C4-2B (cell line): ENCODE results near the gene NEK1.

Experiments used
- H3K27ac ChIP-seq: fragments of 450-650 bp; 2 replicates; pipeline ENCODE4 v1.5.1; 2017
- ZFX ChIP-seq: fragments of 450-650 bp; IDR thresholded peaks from 2 replicates; pipeline ENCODE4 v1.6.1; 2017
- TF ChIP-seq, protein P1 (sequence below): fragments of 450-650 bp; conservative IDR thresholded peaks from 2 replicates; pipeline ENCODE4 v1.5.1; 2017; ENCODE audit warnings: mild to moderate bottlenecking

NEK1 gene

DNA sequence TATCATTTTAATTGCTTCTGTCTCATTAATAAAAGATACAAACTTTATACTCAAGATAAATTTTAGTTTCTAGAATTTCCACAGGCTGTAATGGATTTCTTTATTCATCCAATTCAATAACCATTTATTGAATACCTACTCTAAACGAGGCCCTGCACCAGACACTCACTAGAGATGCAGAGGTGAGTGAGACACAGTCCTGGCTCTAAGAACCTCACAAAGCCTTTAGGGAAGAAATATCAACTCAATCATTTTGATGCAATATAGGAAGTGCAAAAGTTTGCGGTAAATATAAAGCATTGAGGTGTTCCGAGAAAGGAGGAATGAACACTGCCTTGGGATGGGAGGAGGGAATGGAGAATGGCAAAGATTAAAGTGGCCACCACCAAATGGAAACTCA is 260.0 kb downstream of the NEK1 start:
- TF ChIP-seq, protein P1, sequence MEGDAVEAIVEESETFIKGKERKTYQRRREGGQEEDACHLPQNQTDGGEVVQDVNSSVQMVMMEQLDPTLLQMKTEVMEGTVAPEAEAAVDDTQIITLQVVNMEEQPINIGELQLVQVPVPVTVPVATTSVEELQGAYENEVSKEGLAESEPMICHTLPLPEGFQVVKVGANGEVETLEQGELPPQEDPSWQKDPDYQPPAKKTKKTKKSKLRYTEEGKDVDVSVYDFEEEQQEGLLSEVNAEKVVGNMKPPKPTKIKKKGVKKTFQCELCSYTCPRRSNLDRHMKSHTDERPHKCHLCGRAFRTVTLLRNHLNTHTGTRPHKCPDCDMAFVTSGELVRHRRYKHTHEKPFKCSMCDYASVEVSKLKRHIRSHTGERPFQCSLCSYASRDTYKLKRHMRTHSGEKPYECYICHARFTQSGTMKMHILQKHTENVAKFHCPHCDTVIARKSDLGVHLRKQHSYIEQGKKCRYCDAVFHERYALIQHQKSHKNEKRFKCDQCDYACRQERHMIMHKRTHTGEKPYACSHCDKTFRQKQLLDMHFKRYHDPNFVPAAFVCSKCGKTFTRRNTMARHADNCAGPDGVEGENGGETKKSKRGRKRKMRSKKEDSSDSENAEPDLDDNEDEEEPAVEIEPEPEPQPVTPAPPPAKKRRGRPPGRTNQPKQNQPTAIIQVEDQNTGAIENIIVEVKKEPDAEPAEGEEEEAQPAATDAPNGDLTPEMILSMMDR: no peak
- no peak for TF ChIP-seq ZFX
- H3K27ac ChIP-seq: no peak overlapping the region

DNA sequence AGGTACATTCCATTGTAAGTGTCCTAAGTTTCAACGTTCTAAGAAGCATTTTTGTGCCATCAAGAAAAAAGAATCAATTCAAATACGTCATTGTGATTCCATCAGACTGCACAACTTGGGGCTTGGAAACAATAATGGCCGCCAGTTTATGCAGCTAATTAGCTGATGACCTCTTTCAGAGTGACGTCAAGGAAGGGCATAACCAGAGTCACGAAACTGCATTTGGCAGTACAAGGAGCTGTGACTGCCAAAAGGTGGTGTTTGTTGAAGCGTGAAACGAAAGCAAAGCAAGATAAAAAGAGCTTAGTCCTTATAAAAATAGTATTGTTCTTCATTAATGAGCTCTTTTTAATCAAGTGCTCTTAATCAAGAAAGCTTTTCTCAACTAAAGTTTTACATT is 260.5 kb downstream of the NEK1 start:
- TF ChIP-seq ZFX: no peak
- TF ChIP-seq, protein P1: no peak
- H3K27ac ChIP-seq: no peak overlapping the region

DNA sequence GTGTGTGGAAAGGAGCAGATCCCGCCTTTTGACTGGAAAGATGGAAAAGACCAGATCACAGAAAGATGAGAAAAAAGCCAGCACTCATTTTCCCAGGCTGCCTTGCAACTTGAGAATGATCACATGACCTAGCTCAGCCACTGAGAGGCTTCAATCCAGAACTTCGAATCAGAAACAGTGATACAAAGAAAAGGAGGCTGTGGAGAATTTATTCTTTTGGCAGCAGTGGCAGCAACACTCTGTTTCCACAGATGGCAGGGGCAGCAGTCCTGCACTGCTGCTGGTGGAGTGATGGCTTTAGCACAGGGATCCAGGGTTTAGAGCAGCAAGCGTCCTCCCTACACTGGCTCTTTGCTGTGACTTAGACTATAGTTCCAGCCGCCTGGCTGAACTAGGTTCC is 263.8 kb downstream of the NEK1 start:
- H3K27ac ChIP-seq: no peak overlapping the region

DNA sequence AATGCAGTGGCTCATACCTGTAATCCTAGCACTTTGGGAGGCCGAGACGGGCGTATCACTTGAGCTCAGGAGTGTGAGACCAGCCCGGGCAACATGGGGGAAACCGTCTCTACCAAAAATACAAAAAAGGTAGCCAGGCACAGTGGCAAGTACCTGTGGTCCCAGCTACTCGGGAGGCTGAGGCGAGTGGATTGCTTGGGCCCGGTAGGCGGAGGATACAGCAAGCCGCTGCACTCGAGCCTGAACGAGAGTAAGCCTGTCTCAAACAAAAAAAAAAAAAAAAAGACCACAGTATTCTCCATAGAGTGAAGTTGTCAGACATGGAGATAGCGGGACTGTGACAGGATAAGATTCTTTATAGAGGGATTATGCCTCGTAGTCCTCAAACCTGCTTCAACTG is 265.5 kb downstream of the NEK1 start:
- H3K27ac ChIP-seq: no peak overlapping the region
- TF ChIP-seq, protein P1: no peak
- TF ChIP-seq ZFX: no peak

More for the DNA sequence above, 263.8 kb downstream of the NEK1 start:
- TF ChIP-seq ZFX: no peak
- TF ChIP-seq, protein P1: no peak

DNA sequence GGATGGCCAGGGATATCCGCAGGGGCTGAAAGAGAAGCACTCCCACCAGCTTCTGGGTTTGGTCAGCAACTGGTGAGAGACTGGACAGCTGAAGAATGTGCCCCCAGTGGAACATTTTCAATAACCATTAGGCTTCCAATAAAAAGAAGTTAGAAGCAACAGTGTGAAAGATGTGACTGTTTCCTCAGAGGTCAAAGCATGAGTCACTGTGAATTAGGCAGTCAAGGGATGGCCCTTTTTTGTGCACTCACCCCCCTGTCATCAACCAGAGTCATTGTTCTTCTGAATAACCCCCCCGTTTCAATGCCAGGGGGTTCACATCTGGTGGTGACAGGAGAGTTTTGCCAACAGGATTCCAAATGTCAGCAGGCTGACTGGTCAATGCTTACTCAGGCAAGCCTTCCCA is 267.1 kb downstream of the NEK1 start:
- no peak for TF ChIP-seq ZFX
- TF ChIP-seq, protein P1: no peak
- no peak overlapping the region for H3K27ac ChIP-seq
